Measurements from ENCODE around the gene LRP10. TPM values are rescaled to one million over a fixed set of nuclear protein-coding genes. Genes with fewer than 3 reads are reported as not detected.

Gene LRP10
- total RNA-seq, 2 donors from 2014 or later: 48.9 to 67.6 TPM

DNA sequence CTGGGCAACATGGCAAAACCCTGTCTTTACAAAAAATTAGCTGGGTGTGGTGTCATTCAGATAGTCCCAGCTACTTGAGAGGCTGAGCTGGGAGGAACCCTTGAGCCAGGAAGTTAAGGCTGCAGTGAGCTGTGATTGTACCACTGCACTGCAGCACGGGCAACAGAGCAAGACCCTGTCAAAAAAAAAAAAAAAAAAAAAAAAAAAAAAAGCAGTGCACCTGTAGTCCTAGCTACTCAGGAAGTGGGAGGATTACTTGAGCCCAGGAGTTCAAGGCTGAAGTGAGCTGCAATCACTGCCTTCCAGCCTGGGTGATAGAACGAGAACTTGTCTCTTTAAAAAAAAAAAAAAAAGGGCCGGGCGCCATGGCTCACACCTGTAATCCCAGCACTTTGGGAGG is 17.1 kb downstream of the LRP10 start:
- Mint-ChIP-seq H3K9me3 (no peaks in the 10 kb centered on the region), H3K36me3 (no peaks in the 10 kb centered on the region), H3K27ac (no peak overlapping the region)
- no peak for ATAC-seq
- DNase-seq (ENCODE audit: low spot score in 2 of 2): no peak

DNA sequence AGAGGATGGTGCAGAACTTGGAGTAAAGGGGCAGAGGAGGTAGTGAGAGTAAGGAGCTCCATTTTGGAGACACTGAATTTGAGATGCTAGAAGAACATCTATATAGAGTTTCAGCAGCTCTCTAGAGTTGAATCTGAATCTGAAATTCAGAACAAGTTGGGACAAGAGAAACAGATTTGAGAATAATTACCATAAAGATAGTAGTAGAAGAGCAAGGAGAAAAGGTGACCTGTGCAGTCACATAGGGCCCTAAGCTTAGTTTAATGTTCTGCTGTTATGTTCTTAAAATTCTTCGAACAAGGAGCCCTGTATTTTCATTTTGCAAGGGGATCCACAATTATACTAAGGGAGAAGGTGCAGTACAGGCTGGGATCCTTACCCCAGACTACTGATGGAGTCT is 18.9 kb downstream of the LRP10 start:
- Mint-ChIP-seq H3K9me3 (no peaks in the 10 kb centered on the region), H3K27ac (no peak overlapping the region), H3K36me3 (no peaks in the 10 kb centered on the region)
- DNase-seq (ENCODE audit: low spot score in 2 of 2) (no peak), ATAC-seq (no peak)

DNA sequence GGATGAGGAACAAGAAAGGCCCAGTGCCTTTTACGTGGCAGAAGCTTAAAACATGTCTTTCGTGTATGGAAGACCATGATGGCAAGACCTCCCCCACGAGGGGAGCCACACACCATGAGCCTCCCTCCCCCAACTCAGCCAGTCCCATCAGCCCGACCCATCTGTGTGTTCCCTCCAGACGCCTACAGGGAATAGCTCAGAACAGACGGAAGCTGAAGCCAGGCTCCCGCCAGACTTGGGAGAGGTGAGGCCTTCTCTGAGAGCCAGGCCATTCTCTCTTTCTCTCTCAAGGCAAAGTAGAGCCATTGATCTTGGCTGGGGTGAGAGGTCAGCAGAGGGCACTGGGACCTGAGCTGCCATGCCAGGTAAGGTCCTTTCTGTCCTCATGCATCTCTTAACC is 20.9 kb downstream of the LRP10 start:
- Mint-ChIP-seq H3K36me3 (no peaks in the 10 kb centered on the region), H3K27ac (peak overlapping the region in 1 of 2 donors; percentile 4)

DNA sequence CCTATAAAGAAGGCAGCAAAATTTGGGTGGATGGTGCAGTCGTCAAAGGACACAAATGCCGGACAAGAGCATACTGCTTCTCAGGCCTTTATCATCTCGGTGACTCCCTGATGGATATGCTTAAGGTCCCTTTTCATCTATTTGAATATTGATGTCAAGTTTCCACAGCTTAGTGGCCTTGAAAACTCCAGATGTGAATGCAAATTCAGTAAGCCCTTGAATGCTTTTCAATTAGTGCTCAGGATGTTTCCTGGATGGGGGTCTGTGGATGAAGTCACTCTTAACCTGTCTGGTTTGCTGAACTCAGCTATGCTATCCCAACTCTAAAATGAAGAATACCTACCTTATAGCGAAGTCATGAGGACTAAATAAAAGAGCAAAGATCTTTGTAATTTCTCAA is 22.2 kb downstream of the LRP10 start:
- H3K9me3 Mint-ChIP-seq: no peaks in the 10 kb centered on the region
- ATAC-seq: no peak

More for the DNA sequence above, 20.9 kb downstream of the LRP10 start:
- DNase-seq (ENCODE audit: low spot score in 2 of 2) (no peak), ATAC-seq (no peak)
- H3K9me3 Mint-ChIP-seq: no peaks in the 10 kb centered on the region

DNA sequence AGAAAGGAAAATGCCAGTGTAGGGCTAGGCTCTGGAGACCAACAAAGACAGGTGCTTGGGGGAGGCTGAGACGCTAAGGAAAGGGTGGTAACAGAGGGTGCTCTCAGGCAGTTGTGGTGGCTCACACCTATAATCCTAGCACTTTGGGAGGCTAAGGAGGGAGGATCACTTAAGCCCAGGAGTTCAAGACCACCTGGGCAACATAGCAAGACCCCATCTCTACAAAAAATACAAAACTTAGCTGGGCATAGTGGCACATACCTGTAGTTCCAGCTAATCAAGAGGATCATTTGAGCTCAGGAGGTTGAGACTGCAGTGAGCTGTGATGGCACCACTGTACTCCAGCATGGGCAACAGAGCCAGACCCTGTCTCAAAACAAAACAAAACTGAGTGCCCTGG is 23.9 kb downstream of the LRP10 start:
- no peak for ATAC-seq
- Mint-ChIP-seq H3K9me3 (no peaks in the 10 kb centered on the region), H3K27ac (no peak overlapping the region), H3K36me3 (no peaks in the 10 kb centered on the region)
- DNase-seq (ENCODE audit: low spot score in 2 of 2): no peak

More for the DNA sequence above, 22.2 kb downstream of the LRP10 start:
- H3K36me3 Mint-ChIP-seq: no peaks in the 10 kb centered on the region
- H3K27ac Mint-ChIP-seq: no peak overlapping the region
- DNase-seq (ENCODE audit: low spot score in 2 of 2): no peak

DNA sequence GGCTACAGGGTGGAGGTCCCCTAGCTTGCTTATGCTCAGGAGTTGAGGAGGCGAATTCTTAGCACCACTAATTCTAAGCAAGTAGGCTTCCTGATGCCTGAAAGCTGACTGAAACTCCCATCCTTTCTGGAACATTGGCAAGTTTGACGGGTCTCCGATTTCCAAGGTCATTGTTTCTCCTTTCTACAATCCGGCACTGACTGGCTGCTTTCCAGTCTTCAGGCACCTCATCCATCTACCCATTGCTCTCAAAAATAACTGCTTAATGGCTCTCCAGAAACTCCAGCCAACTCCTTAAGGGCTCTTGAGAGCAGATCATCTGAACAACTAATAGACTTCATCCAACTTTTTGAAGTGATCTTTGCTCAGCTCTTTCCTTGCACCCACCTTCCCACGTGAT is 24.8 kb downstream of the LRP10 start:
- no peak for DNase-seq (ENCODE audit: low spot score in 2 of 2)
- H3K9me3 Mint-ChIP-seq: no peaks in the 10 kb centered on the region
- ATAC-seq: no peak

DNA sequence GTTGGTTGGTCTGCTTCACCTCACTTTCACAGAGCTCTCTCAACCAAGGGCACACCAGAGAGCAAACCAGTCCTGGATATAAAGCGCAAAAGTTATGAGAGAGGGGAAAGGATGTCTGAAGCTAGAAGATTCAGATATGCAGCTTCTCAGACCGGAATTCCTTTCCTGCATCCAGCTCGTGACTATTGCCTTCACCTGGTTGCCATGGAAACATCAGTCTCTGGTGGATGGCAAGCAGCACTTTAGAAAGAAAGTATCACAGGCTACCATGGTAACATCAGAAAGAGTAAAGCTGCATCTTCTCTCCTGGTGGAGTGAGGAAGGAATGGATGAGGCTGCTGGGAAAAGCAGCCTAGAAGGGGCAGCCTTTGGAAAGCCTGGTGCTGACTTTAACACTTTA is 25.2 kb downstream of the LRP10 start:
- H3K36me3 Mint-ChIP-seq: peaks cover 0 to 5% of the 10 kb centered on the region in 2 donors
- DNase-seq (ENCODE audit: low spot score in 2 of 2) (no peak), ATAC-seq (no peak)
- H3K27ac Mint-ChIP-seq: no peak overlapping the region
- no peaks in the 10 kb centered on the region for H3K9me3 Mint-ChIP-seq

More for the DNA sequence above, 24.8 kb downstream of the LRP10 start:
- Mint-ChIP-seq H3K36me3 (peaks cover 0 to 5% of the 10 kb centered on the region in 2 donors), H3K27ac (no peak overlapping the region)

DNA sequence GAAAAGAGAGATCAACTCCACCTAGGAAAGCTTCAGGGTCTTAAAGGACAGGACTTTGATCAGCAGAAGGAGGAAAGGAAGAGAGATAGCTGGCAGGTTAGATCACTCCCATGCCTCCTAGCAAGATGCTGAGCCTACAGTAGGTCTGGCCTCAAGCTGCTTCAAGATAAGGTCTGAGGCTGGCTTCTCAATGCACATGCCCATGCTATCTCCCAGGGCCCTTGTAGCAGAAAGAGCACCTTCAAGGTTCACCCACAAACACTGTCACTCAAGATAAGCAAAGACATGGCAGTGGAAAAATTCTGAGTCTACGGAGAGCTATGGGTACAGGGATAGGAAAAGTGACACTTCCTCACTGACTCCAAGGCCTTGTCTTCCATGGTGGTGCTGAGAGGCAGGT is 25.8 kb downstream of the LRP10 start:
- no peak for DNase-seq (ENCODE audit: low spot score in 2 of 2)
- Mint-ChIP-seq H3K27ac (no peak overlapping the region), H3K9me3 (no peaks in the 10 kb centered on the region), H3K36me3 (peaks cover 0 to 10% of the 10 kb centered on the region in 2 donors)
- no peak for ATAC-seq

DNA sequence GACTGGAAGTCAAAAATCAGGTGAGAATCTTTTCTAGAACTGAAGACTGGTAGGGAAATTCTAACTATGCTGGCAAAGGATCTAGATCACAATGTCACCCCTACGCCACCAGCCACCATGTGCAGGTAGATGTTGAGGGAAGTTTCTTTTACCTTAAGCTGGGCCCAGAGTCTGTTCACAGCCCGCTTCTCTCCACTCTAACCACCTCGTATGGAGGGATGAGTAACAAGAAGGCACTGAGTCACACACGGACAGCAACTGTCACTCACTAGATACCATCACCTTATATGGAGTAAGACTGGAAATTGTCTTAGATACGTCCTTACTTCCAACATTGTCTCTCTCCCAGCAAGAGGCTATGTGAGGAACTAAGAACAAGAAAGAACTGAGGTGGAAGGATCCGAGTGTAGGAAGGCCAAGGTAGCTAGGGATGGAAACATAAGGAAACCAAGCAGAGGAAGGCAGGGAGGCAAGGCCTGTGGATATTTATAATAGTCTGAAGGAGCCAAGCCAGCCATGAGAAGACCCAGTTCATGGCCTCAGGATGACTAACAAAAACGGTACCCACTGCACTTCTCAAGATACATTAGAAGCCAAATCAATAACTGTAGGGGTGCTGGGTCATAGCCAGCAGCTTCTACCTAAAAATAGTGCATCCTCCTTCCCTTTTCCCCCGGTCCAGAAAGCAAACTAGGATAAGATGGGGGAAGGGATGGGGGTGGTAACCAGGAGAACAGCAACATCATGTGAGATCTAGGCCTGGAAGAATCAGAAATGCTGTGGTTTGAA is 27.0 kb downstream of the LRP10 start:
- H3K36me3 Mint-ChIP-seq: peaks cover 0 to 10% of the 10 kb centered on the region in 2 donors
- peak overlapping the region; percentile 22 to 91 for H3K27ac Mint-ChIP-seq
- DNase-seq (ENCODE audit: low spot score in 2 of 2): no peak
- ATAC-seq: peak; percentile 89 to 98
- no peaks in the 10 kb centered on the region for H3K9me3 Mint-ChIP-seq

DNA sequence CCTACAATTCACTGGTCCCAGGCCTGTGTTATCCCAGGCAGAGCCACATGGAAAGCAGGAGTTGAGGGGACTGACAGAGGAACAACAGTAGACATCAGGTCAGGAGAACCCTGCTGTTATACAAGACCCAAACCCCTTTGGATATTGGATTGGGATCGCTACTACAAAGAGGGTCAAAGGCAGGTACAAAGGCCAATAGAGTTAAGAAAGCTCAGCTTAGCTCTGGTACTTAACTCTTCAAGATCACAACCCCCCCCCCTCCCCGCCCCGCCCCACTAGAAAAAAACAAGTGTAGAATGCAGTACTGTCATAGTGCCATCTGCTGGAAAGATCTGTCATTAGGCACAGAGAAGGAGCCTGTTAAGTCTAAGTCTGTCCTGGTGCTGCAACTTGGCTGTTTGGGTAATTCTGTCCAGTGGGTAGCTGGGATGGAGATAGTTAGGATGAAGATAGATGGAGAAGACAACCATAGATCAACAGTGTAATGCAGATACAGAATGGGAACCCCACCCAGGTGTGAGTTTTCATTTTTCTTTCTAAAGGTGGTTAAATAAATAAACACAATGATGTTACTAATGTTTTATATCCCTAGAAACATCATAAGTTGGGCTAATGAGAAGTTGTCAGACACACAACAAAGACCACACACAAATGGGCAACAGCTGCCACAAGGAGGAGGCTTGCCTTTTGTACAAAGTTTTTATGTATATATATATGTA is 28.7 kb downstream of the LRP10 start:
- ATAC-seq (peak; percentile 38 to 70), DNase-seq (ENCODE audit: low spot score in 2 of 2) (peak in 1 of 2 donors; percentile 48)
- H3K36me3 Mint-ChIP-seq: peaks cover 9 to 20% of the 10 kb centered on the region in 2 donors
- H3K27ac Mint-ChIP-seq: peak overlapping the region; percentile 5 to 28
- H3K9me3 Mint-ChIP-seq: no peaks in the 10 kb centered on the region

DNA sequence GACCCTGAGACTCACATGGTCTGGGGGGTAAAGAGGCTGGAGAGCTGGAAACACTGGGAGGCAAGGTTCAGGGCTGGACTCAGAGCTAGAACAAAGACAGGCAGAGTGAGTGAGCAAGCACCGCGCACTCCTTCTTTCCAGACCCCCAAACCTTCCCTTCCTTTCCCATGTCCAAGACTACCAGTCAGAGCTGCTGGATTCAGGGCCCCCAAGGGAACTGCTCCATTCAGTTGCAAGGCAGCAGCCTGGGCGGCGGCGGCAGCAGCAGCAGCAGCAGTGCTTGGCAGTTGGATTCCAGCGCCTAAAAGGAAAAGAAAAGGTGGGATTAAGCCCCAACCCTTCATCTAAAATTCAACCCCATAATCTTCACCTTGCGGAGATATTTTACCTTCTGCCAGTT is 30.3 kb downstream of the LRP10 start:
- ATAC-seq: no peak
- Mint-ChIP-seq H3K36me3 (peaks cover 24 to 28% of the 10 kb centered on the region in 2 donors), H3K9me3 (no peaks in the 10 kb centered on the region), H3K27ac (peak overlapping the region; percentile 38 to 73)
- DNase-seq (ENCODE audit: low spot score in 2 of 2): no peak

DNA sequence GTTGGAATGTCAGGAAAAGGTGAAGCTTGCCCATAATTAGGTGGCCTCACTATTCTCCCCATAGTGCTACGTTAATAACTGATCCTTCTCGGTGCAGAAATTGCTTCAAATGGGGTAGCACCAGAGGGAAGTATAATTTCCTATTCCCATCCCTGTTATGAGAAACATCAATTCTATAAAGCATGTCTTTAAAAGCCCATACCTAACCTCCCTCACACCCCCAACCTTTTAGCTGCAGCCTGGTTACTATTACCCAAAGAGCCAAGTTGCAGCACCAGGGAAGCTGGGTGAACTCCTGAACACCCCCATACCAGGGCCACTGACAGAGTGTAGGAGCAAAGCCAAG is 32.2 kb downstream of the LRP10 start:
- Mint-ChIP-seq H3K36me3 (peaks cover 24 to 28% of the 10 kb centered on the region in 2 donors), H3K27ac (peak overlapping the region in 1 of 2 donors; percentile 33), H3K9me3 (no peaks in the 10 kb centered on the region)
- DNase-seq (ENCODE audit: low spot score in 2 of 2) (no peak), ATAC-seq (no peak)

DNA sequence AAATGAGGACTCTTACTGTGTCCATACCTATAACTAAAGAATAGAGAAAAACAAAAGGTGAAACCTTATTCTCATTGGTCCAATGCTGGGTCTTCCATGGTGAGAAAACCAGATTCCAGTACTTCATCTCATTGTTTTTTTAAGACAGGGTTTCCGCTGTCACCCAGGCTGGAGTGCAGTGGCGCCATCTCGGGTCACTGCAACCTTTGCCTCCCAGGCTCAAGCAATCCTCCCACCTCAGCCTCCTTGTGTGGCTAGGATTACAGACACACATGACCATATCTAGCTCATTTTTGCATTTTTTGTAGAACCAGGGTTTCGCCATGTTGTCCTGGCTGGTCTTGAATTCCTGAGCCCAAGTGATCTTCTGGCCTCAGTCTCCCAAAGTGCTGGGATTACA is 34.1 kb downstream of the LRP10 start:
- no peak for DNase-seq (ENCODE audit: low spot score in 2 of 2)
- Mint-ChIP-seq H3K36me3 (peaks cover 31 to 37% of the 10 kb centered on the region in 2 donors), H3K9me3 (no peaks in the 10 kb centered on the region), H3K27ac (peak overlapping the region in 1 of 2 donors; percentile 5)
- ATAC-seq: no peak

DNA sequence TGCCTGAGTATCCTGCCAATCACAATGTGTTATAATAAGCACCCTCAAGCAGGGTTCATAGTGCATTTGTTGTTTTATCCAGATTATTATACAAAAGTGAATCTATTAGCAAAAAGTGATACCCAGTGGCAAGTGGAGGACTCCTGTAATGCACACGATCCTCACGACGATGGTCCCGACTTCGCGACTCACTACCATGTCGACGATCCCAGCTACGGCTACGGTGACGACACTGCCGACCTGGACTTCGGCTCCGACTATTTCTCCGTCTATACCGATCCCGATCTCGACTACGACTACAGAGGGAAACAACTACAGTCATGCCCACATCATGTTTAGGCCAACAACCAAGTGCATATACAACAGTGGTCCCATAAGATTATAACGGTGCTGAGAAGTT is 34.5 kb downstream of the LRP10 start:
- peaks cover 31 to 35% of the 10 kb centered on the region in 2 donors for H3K36me3 Mint-ChIP-seq
- no peak for ATAC-seq

DNA sequence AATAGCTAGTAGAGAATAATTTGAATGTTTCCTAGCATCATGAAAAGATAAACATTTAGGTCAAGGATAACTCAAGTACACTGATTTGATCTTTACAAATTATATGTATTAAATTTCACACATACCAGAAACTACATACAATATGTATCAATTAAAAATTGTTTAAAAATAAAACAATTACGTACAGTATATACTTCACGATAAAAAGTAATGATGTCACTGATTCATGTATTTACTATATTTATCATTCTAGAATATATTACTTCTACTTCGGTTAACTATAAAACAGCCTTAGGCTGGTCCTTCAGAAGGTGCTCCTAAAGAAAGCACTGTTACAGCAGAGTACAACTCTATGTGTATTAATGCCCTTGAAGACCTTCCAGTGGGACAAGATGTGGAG is 35.9 kb downstream of the LRP10 start:
- Mint-ChIP-seq H3K36me3 (peaks cover 31 to 40% of the 10 kb centered on the region in 2 donors), H3K9me3 (no peaks in the 10 kb centered on the region), H3K27ac (no peak overlapping the region)
- ATAC-seq: no peak
- no peak for DNase-seq (ENCODE audit: low spot score in 2 of 2)

More for the DNA sequence above, 34.5 kb downstream of the LRP10 start:
- DNase-seq (ENCODE audit: low spot score in 2 of 2): no peak
- no peaks in the 10 kb centered on the region for H3K9me3 Mint-ChIP-seq
- H3K27ac Mint-ChIP-seq: peak overlapping the region in 1 of 2 donors; percentile 5

DNA sequence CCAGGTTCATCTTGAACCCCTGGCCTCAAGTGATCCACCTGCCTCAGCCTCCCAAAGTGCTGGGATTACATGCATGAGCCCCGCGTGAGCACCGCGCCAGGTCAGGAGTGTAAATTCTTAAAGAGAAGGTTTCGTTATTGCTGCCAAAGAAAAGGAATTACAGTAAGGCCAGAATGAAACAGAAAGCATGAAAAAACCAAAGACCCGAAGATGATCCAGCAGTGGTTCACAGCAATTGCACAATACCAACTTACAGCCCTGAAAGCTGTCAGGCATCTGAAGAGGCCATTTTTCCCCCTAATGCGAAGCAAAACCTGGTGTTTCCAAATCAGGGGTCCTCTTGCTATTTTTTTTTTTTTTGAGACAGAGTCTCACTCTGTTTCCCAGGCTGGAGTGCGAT is 37.1 kb downstream of the LRP10 start:
- DNase-seq (ENCODE audit: low spot score in 2 of 2) (no peak), ATAC-seq (no peak)
- H3K27ac Mint-ChIP-seq: no peak overlapping the region
- H3K9me3 Mint-ChIP-seq: no peaks in the 10 kb centered on the region
- H3K36me3 Mint-ChIP-seq: peaks cover 31 to 45% of the 10 kb centered on the region in 2 donors

DNA sequence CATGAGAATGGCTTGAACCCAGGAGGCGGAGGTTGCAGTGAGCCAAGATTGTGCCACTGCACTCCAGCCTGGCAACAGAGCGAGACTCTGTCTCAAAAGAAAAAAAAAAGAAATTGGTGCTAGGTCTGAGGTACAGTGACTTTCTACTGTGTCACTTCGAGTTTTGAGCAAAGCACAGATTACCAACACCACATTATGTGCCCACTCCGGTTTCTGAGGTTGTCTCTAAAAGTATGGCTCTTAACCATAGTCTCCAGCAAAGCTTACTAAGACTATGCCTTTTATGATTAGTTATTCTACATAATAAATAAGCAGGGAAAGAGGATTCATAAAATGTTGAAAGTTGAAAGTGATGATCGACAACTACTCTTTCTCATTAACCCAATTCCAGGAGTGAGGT is 39.4 kb downstream of the LRP10 start:
- ATAC-seq (peak; percentile 48 to 54), DNase-seq (ENCODE audit: low spot score in 2 of 2) (no peak)
- Mint-ChIP-seq H3K9me3 (no peaks in the 10 kb centered on the region), H3K36me3 (peaks cover 15 to 44% of the 10 kb centered on the region in 2 donors), H3K27ac (peak overlapping the region in 1 of 2 donors; percentile 9)
